Ishikawa (cell line): Measurements from ENCODE around the gene PCDH9.

Source experiments
- CEBPB ChIP-seq: IDR thresholded peaks from 2 replicates; pipeline ENCODE4 v1.6.1; 2012
- CREB1 ChIP-seq: IDR thresholded peaks from 2 replicates; pipeline ENCODE4 v1.6.1; 2012; ENCODE audit warnings: low read depth
- EGR1 ChIP-seq: IDR thresholded peaks from 2 replicates; pipeline ENCODE4 v1.6.1; 2012
- EP300 ChIP-seq: IDR thresholded peaks from 2 replicates; pipeline ENCODE4 v1.6.1; 2012; ENCODE audit warnings: borderline replicate concordance
- FOXM1 ChIP-seq: IDR thresholded peaks from 2 replicates; pipeline ENCODE4 v1.6.1; 2012; ENCODE audit warnings: low read depth, borderline replicate concordance
- MAX ChIP-seq: IDR thresholded peaks from 2 replicates; pipeline ENCODE4 v1.6.1; 2012
- NFIC ChIP-seq: IDR thresholded peaks from 2 replicates; pipeline ENCODE4 v1.6.1; 2012
- RAD21 ChIP-seq: IDR thresholded peaks from 2 replicates; pipeline ENCODE4 v1.6.1; 2012; ENCODE audit warnings: low read depth
- REST ChIP-seq: IDR thresholded peaks from 2 replicates; pipeline ENCODE4 v1.6.1; 2012; ENCODE audit warnings: low read depth, mild to moderate bottlenecking
- TAF1 ChIP-seq: IDR thresholded peaks from 2 replicates; pipeline ENCODE4 v1.6.1; 2012; ENCODE audit warnings: low read depth, mild to moderate bottlenecking
- TCF12 ChIP-seq: IDR thresholded peaks from 2 replicates; pipeline ENCODE4 v1.6.1; 2012; ENCODE audit warnings: low read depth
- TEAD4 ChIP-seq: IDR thresholded peaks from 2 replicates; pipeline ENCODE4 v1.6.1; 2012
- USF1 ChIP-seq: IDR thresholded peaks from 2 replicates; pipeline ENCODE4 v1.6.1; 2012
- YY1 ChIP-seq: IDR thresholded peaks from 2 replicates; pipeline ENCODE4 v1.6.1; 2012; ENCODE audit warnings: low read depth
- ZBTB7A ChIP-seq: IDR thresholded peaks from 2 replicates; pipeline ENCODE4 v1.6.1; 2012; ENCODE audit warnings: low read depth

PCDH9 gene

GRCh38 chr13:67186995-67187569 is 43.1 kb downstream of the PCDH9 start:
- TF ChIP-seq TAF1: no peak
- no peak for TF ChIP-seq USF1
- no peak for TF ChIP-seq TEAD4
- TF ChIP-seq TCF12: no peak
- no peak for TF ChIP-seq EGR1
- TF ChIP-seq FOXM1: no peak
- TF ChIP-seq MAX: no peak
- no peak for TF ChIP-seq NFIC
- no peak for TF ChIP-seq CREB1
- TF ChIP-seq CEBPB: no peak
- no peak for TF ChIP-seq EP300
- no peak for TF ChIP-seq ZBTB7A
- no peak for TF ChIP-seq REST
- TF ChIP-seq YY1: no peak
- no peak for TF ChIP-seq RAD21

- TF ChIP-seq NFIC: no peak
- no peak for TF ChIP-seq FOXM1
- no peak for TF ChIP-seq TAF1
- no peak for TF ChIP-seq YY1
- no peak for TF ChIP-seq ZBTB7A
- no peak for TF ChIP-seq CREB1
- TF ChIP-seq CEBPB: no peak
- TF ChIP-seq EGR1: no peak
- no peak for TF ChIP-seq MAX
- TF ChIP-seq REST: no peak
- no peak for TF ChIP-seq EP300
- no peak for TF ChIP-seq RAD21
Observed at GRCh38 chr13:67184247-67184646, 45.9 kb downstream of the PCDH9 start.

- TF ChIP-seq CREB1 (no peak), EGR1 (no peak), TEAD4 (no peak), CEBPB (no peak), YY1 (no peak)
Observed at GRCh38 chr13:67183151-67183550, 47.0 kb downstream of the PCDH9 start.

DNA sequence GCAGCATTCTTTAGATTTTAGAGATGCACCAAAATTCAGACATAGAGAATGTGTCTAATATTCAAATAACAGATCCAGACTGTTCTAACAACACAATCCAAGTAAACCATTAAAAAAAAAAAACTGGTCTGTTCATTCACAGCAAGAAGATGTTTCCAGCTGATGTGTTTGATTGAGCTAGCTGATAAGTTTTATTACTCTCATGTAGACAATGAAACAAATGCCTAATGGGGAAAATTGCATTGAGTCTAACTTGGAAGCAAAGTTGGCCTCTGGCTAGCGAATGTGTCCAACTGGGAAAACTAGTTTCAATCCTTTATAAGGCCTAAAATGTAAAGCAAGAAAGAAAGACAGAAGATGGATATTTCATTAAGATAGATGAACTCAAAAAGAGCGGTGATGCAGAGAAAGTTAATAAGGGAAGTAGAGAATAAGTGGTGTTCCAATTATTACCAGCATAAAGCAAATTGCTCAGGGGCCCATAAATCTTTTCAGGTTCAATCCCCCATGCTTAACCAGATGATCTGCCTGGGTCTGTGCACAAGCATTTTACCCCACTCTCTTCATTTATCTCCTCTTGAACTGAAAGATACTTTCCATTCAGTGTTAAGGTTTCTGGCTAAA is 54.2 kb downstream of the PCDH9 start:
- TF ChIP-seq EGR1 (no peak), EP300 (no peak), TCF12 (no peak), NFIC (no peak), USF1 (no peak), RAD21 (no peak), TEAD4 (no peak), MAX (no peak), REST (no peak), YY1 (no peak), CEBPB (no peak), TAF1 (no peak), FOXM1 (no peak), ZBTB7A (no peak), CREB1 (no peak)
